Suprapubic skin (tissue), 4 donors: ENCODE data around the gene DDIT4.

Source experiments
- EP300 ChIP-seq: sonication (generic); formaldehyde crosslinking; IDR thresholded peaks from one replicate; pipeline ENCODE4 v1.6.1; 2017; ENCODE audit warnings: antibody characterized with exemption
- POLR2A ChIP-seq, 2 donors: fragments of 450-650 bp; IDR thresholded peaks; one replicate each; pipeline ENCODE4 v1.6.1; 2017; ENCODE audit warnings: antibody characterized with exemption in 2 of 2, mild to moderate bottlenecking in 2 of 2, moderate library complexity in 2 of 2
- POLR2AphosphoS5 ChIP-seq, 3 donors: sonication (generic); formaldehyde crosslinking; IDR thresholded peaks; one replicate each; pipeline ENCODE4 v1.6.1; 2017; ENCODE audit warnings: antibody characterized with exemption in 3 of 3
- TF ChIP-seq, protein P1 (sequence below), 2 donors: fragments of 200-600 bp in 1 of 2; fragments of 450-650 bp in 1 of 2; sonication (generic) in 1 of 2; IDR thresholded peaks; one replicate each; pipeline ENCODE4 v1.5.1; 2016 to 2019; ENCODE audit warnings: antibody characterized with exemption in 2 of 2, mild to moderate bottlenecking in 1 of 2, moderate library complexity in 1 of 2

DNA sequence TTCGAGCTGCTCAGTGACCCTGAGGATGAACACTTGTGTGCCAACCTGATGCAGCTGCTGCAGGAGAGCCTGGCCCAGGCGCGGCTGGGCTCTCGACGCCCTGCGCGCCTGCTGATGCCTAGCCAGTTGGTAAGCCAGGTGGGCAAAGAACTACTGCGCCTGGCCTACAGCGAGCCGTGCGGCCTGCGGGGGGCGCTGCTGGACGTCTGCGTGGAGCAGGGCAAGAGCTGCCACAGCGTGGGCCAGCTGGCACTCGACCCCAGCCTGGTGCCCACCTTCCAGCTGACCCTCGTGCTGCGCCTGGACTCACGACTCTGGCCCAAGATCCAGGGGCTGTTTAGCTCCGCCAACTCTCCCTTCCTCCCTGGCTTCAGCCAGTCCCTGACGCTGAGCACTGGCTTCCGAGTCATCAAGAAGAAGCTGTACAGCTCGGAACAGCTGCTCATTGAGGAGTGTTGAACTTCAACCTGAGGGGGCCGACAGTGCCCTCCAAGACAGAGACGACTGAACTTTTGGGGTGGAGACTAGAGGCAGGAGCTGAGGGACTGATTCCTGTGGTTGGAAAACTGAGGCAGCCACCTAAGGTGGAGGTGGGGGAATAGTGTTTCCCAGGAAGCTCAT is 1.1 kb downstream of the DDIT4 start:
- TF ChIP-seq EP300: no peak
- TF ChIP-seq, protein P1, sequence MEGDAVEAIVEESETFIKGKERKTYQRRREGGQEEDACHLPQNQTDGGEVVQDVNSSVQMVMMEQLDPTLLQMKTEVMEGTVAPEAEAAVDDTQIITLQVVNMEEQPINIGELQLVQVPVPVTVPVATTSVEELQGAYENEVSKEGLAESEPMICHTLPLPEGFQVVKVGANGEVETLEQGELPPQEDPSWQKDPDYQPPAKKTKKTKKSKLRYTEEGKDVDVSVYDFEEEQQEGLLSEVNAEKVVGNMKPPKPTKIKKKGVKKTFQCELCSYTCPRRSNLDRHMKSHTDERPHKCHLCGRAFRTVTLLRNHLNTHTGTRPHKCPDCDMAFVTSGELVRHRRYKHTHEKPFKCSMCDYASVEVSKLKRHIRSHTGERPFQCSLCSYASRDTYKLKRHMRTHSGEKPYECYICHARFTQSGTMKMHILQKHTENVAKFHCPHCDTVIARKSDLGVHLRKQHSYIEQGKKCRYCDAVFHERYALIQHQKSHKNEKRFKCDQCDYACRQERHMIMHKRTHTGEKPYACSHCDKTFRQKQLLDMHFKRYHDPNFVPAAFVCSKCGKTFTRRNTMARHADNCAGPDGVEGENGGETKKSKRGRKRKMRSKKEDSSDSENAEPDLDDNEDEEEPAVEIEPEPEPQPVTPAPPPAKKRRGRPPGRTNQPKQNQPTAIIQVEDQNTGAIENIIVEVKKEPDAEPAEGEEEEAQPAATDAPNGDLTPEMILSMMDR (IDR thresholded peaks at IDR 0.05): peak; percentile 24 to 67
- no peak for TF ChIP-seq POLR2A (IDR thresholded peaks at IDR 0.05)
- peak in 1 of 3 donors; percentile 23 for TF ChIP-seq POLR2AphosphoS5 (IDR thresholded peaks at IDR 0.05)
